CMK (cell line): ENCODE data around the gene KRT7.

ENCODE experiments used
- DNase-seq: peaks from one replicate; pipeline ENCODE4 v3.0.0-alpha.2; 2010; ENCODE audit warnings: low read depth

The KRT7 gene

GRCh38 chr12:52232674-52233461 lies at the start of gene KRT7:
Gene KRT7 (plus strand): TSS chr12:52233243. CDS start chr12:52233297, 54 bp downstream.
- DNase-seq, result no peak

- DNase-seq, result no peak
These were observed 49.5 kb upstream of the KRT7 start for GRCh38 chr12:52183544-52183910.

- DNase-seq, result no peak
These were observed 49.1 kb upstream of the KRT7 start for GRCh38 chr12:52183971-52184370.

GRCh38 chr12:52184813-52185212 lies 48.2 kb upstream of the KRT7 start:
- no peak for DNase-seq

GRCh38 chr12:52185400-52185967 lies 47.6 kb upstream of the KRT7 start:
- no peak for DNase-seq

- DNase-seq, result no peak
These were observed 46.8 kb upstream of the KRT7 start for GRCh38 chr12:52186118-52186840.

GRCh38 chr12:52187206-52187605 lies 45.8 kb upstream of the KRT7 start:
- DNase-seq, result no peak

- DNase-seq, result no peak
These were observed 45.4 kb upstream of the KRT7 start for GRCh38 chr12:52187640-52188039.

GRCh38 chr12:52188658-52189057 lies 44.4 kb upstream of the KRT7 start:
- no peak for DNase-seq

GRCh38 chr12:52189376-52190174 lies 43.5 kb upstream of the KRT7 start:
- no peak for DNase-seq

GRCh38 chr12:52190860-52191729 lies 41.9 kb upstream of the KRT7 start:
- DNase-seq, result no peak

- no peak for DNase-seq
These were observed 40.9 kb upstream of the KRT7 start, which contains the start of gene KRT80 for GRCh38 chr12:52191841-52192791. Gene KRT80 (minus strand): TSS chr12:52192014. CDS start chr12:52191902, 112 bp downstream.

- DNase-seq, result no peak
These were observed 39.5 kb upstream of the KRT7 start for GRCh38 chr12:52193532-52193931.

- DNase-seq, result no peak
These were observed 39.1 kb upstream of the KRT7 start for GRCh38 chr12:52193991-52194390.

GRCh38 chr12:52195065-52195730 lies 37.8 kb upstream of the KRT7 start:
- DNase-seq, result no peak

- DNase-seq, result no peak
These were observed 35.4 kb upstream of the KRT7 start for GRCh38 chr12:52197371-52198231.

- no peak for DNase-seq
These were observed 34.4 kb upstream of the KRT7 start for GRCh38 chr12:52198454-52199215.
